ENCODE results near the gene ZCWPW1. TPM values are rescaled to one million over a fixed set of nuclear protein-coding genes. Genes with fewer than 3 reads are reported as not detected.
A peak's percentile ranks its signal among the peaks of the same experiment; 100 is the strongest.
"Not testable (repeated sequence)": the region's sequence is repeated elsewhere in the genome, so short reads cannot be mapped to it uniquely, and the experiment has no call there.

Gene ZCWPW1
- total RNA-seq, 1 donor from 2014 or later, result 6.1 TPM

- TF ChIP-seq, protein P1, sequence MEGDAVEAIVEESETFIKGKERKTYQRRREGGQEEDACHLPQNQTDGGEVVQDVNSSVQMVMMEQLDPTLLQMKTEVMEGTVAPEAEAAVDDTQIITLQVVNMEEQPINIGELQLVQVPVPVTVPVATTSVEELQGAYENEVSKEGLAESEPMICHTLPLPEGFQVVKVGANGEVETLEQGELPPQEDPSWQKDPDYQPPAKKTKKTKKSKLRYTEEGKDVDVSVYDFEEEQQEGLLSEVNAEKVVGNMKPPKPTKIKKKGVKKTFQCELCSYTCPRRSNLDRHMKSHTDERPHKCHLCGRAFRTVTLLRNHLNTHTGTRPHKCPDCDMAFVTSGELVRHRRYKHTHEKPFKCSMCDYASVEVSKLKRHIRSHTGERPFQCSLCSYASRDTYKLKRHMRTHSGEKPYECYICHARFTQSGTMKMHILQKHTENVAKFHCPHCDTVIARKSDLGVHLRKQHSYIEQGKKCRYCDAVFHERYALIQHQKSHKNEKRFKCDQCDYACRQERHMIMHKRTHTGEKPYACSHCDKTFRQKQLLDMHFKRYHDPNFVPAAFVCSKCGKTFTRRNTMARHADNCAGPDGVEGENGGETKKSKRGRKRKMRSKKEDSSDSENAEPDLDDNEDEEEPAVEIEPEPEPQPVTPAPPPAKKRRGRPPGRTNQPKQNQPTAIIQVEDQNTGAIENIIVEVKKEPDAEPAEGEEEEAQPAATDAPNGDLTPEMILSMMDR (IDR thresholded peaks at IDR 0.05; ENCODE audit: unreplicated experiment), result no peak
- H3K27ac Mint-ChIP-seq, result peak overlapping the region; percentile 39
- no peaks in the 10 kb centered on the region for H3K36me3 Mint-ChIP-seq
- no peaks in the 10 kb centered on the region for H3K4me1 Mint-ChIP-seq
- no peaks in the 10 kb centered on the region for H3K27me3 Mint-ChIP-seq (ENCODE audit: low read depth)
- H3K9me3 Mint-ChIP-seq, result no peaks in the 10 kb centered on the region
- no peak for DNase-seq (ENCODE audit: low spot score in 2 of 2, unreplicated experiment in 2 of 2)
- H3K4me3 Mint-ChIP-seq, result no peak overlapping the region
Observed at GRCh38 chr7:100441641-100442535, 13.4 kb upstream of the ZCWPW1 start.

DNA sequence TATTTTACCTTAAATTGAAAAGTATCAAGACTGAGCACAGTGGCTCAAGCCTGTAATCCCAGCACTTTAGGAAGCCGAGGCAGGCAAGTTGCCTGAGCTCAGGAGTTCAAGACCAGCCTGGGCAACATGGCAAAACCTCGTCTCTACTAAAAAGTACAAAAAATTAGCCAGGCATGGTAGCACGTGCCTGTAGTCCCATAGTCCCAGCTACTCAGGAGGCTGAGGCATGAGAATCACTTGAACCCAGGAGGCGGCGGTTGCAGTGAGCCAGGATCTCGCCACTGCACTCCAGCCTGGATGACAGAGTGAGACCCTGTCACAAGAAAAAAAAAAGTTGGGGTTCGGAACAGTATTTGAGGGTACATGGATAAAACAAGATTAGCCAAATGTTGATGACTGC is 10.7 kb upstream of the ZCWPW1 start:
- not testable (repeated sequence) for H3K27me3 Mint-ChIP-seq (ENCODE audit: low read depth); H3K9me3 Mint-ChIP-seq; H3K4me3 Mint-ChIP-seq; DNase-seq (ENCODE audit: low spot score in 2 of 2, unreplicated experiment in 2 of 2); H3K36me3 Mint-ChIP-seq; H3K27ac Mint-ChIP-seq
- peaks cover 16% of the 10 kb centered on the region for H3K4me1 Mint-ChIP-seq

DNA sequence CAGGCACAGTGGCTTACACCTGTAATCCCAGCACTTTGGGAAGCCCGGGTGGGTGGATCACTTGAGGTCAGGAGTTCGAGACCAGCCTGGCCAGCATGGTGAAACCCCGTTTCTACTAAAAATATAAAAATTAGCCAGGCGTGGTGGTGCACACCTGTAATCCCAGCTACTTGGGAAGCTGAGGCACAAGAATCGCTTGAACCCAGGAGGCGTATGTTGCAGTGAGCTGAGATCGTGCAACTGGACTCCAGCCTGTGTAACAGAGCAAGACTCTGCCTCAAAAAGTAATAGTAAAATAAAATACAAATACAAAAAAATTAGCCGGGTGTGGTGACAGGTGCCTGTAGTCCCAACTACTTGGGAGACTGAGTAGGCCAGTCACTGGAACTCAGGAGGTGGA is 10.2 kb upstream of the ZCWPW1 start:
- not testable (repeated sequence) for DNase-seq (ENCODE audit: low spot score in 2 of 2, unreplicated experiment in 2 of 2); H3K27ac Mint-ChIP-seq; H3K4me3 Mint-ChIP-seq; H3K27me3 Mint-ChIP-seq (ENCODE audit: low read depth); H3K36me3 Mint-ChIP-seq; H3K9me3 Mint-ChIP-seq
- H3K4me1 Mint-ChIP-seq, result peaks cover 17% of the 10 kb centered on the region

DNA sequence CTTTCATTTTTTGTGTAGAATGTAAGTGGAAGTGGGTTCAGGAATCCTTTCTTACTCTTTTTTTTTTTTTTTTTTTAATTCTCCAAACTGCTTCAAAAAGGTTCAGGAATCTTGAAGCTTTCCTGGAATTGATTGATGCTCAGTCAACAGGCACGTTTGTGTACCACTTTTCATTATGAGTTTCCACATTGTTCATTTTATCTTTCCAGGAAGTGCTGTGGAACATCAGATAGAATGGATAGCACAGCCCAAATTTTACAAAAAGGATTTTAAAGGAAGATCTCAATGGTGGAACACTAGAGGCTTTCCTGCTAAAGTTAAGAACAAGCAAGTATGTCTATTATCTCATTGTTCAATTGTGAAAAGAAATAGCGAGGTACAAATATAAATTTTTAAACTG is 9.7 kb upstream of the ZCWPW1 start:
- TF ChIP-seq, protein P1 (IDR thresholded peaks at IDR 0.05; ENCODE audit: unreplicated experiment), result no peak
- H3K4me1 Mint-ChIP-seq, result peaks cover 19% of the 10 kb centered on the region
- H3K36me3 Mint-ChIP-seq, result peaks cover 6% of the 10 kb centered on the region
- no peak for DNase-seq (ENCODE audit: low spot score in 2 of 2, unreplicated experiment in 2 of 2)
- no peaks in the 10 kb centered on the region for H3K9me3 Mint-ChIP-seq
- H3K4me3 Mint-ChIP-seq, result no peak overlapping the region
- H3K27ac Mint-ChIP-seq, result peak overlapping the region; percentile 45
- no peaks in the 10 kb centered on the region for H3K27me3 Mint-ChIP-seq (ENCODE audit: low read depth)

DNA sequence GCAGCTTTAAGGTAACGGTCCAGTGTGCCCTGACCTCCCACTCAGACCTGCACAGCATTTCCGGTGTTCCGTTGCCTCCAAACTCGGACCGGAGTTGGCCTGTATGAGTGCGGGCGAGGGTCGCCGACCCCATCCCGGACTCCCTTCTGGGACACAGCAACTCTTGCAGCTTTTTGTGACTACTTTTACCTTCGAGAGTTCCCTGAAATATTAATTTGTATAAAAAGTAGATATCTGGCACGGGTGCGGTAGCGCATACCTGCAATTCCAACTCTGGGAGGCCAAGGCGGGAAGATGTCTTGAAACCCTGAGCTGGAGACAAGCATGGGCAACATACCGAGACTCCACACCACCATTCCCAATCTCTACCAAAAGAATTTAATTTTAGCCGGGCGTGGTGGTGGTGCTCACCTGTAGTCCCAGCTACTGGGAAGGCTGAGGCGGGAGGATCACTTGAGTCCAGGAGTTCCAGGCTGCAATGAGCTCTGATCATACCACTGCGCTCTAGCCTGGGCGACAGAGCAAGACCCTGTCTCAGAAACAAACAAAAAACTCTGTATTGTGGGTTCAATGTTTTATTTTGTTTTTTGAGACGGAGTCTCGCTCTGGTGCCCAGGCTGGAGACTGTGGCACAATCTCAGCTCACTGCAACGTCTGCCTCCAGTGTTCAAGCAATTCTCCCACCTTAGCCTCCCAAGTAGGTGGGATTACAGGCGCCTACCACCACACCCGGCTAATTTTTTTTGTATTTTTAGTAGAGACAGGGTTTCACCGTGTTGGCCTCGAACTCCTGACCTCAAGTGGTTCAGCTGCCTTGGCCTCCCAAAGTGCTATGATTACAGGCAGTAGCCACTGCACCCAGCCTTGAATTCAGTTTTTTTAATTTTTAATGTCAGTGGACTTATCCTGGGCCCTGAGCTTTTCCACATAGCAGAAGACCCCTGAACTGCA is 8.9 kb upstream of the ZCWPW1 start:
- Mint-ChIP-seq H3K36me3 (peaks cover 6% of the 10 kb centered on the region), H3K9me3 (no peaks in the 10 kb centered on the region), H3K27ac (no peak overlapping the region), H3K4me1 (peaks cover 23% of the 10 kb centered on the region), H3K4me3 (peak overlapping the region; percentile 31), H3K27me3 (ENCODE audit: low read depth) (no peaks in the 10 kb centered on the region)
- TF ChIP-seq, protein P1 (IDR thresholded peaks at IDR 0.05; ENCODE audit: unreplicated experiment), result no peak
- DNase-seq (ENCODE audit: low spot score in 2 of 2, unreplicated experiment in 2 of 2), result no peak

GRCh38 chr7:100435401-100436304 is 7.2 kb upstream of the ZCWPW1 start:
- peaks cover 39% of the 10 kb centered on the region for H3K4me1 Mint-ChIP-seq
- H3K9me3 Mint-ChIP-seq, result no peaks in the 10 kb centered on the region
- TF ChIP-seq, protein P1 (IDR thresholded peaks at IDR 0.05; ENCODE audit: unreplicated experiment), result no peak
- H3K4me3 Mint-ChIP-seq, result peak overlapping the region; percentile 89
- DNase-seq (ENCODE audit: low spot score in 2 of 2, unreplicated experiment in 2 of 2), result peak in 1 of 2 experiments; percentile 64
- H3K27ac Mint-ChIP-seq, result peak overlapping the region; percentile 77
- H3K27me3 Mint-ChIP-seq (ENCODE audit: low read depth), result no peaks in the 10 kb centered on the region
- peaks cover 6% of the 10 kb centered on the region for H3K36me3 Mint-ChIP-seq
